Left ventricle myocardium inferior (tissue), 1 donor: ENCODE results near the gene HNRNPL. TPM values are rescaled to one million over a fixed set of nuclear protein-coding genes. Genes with fewer than 3 reads are reported as not detected.

Experiments
- DNase-seq: peaks from one replicate; pipeline ENCODE4 v3.0.0-alpha.2; 2020
- H3K27ac ChIP-seq: fragments of 200-600 bp; replicated peaks from 2 replicates; pipeline ENCODE4 v1.8.0; 2021
- H3K27me3 ChIP-seq: fragments of 200-600 bp; 2 replicates; pipeline ENCODE4 v1.8.0; 2021; ENCODE audit warnings: low read depth
- H3K36me3 ChIP-seq: fragments of 200-600 bp; 2 replicates; pipeline ENCODE4 v1.8.0; 2021
- H3K4me1 ChIP-seq: fragments of 200-600 bp; 2 replicates; pipeline ENCODE4 v1.8.0; 2021
- H3K4me3 ChIP-seq: fragments of 200-600 bp; 2 replicates; pipeline ENCODE4 v1.8.0; 2021; ENCODE audit warnings: mild to moderate bottlenecking, moderate library complexity
- H3K9me3 ChIP-seq: fragments of 200-600 bp; replicated peaks from 2 replicates; pipeline ENCODE4 v1.8.0; 2021
- intact Hi-C: fragments of 100-400 bp; cut with micrococcal nuclease; formaldehyde crosslinking; loops from one replicate; pipeline ENCODE4 v1.11.0; 2022
- total RNA-seq: library from RNA; stranded (reverse); fragmentation: NEBNext Ultra II Directional; extraction: Animal tissue kit (Norgen Biotek cat#: 25700); gene quantifications from one replicate; pipeline ENCODE4 v1.2.1, GENCODE V29; 2021
- TF ChIP-seq, protein P1 (sequence below): fragments of 200-600 bp; IDR thresholded peaks from 2 replicates; pipeline ENCODE4 v1.8.0; 2021; ENCODE audit warnings: antibody characterized with exemption, mild to moderate bottlenecking, borderline replicate concordance
- donor health status: DM: no; HTN: yes; CAD: no; lungs with severe emphysema.

HNRNPL gene
- total RNA-seq, 1 donor from 2014 or later: 140 TPM

DNA sequence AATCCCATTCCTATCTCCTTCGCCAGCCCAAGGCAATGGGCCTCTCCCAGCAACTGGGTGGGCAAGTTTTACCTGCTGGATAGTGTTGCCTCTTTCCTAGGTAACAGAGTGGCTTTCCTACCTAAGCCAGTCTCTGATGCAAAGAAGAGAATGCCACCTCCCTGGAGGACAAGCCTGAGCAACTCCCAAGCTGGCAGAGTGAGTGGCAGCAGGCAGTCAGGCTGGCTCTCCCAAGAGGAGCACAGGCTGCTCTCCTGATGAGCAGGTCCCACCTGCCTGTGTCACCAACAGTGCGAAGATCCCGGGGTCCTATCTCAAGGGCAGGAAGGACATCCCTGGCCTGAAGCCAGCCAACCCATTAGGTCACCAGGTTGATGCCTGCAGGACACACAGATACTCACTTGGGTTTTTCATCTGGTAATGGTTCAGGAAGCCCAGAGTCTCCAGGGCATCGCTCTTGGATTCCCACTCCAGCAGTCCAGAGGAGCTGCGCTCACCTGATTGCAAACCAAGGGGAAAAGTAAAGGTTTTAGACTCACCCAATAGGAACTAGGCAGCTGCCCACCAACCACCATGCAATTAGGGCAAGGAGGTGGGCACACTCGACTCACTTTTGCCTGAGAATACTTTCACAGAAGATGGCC, 12.7 kb downstream of the HNRNPL start:
- DNase-seq: no peak
- Histone ChIP-seq H3K9me3 (no peaks in the 10 kb centered on the region), H3K36me3 (peaks cover 68% of the 10 kb centered on the region), H3K27me3 (no peaks in the 10 kb centered on the region), H3K27ac (no peak overlapping the region), H3K4me3 (no peak overlapping the region), H3K4me1 (peaks cover 51% of the 10 kb centered on the region)
- TF ChIP-seq, protein P1, sequence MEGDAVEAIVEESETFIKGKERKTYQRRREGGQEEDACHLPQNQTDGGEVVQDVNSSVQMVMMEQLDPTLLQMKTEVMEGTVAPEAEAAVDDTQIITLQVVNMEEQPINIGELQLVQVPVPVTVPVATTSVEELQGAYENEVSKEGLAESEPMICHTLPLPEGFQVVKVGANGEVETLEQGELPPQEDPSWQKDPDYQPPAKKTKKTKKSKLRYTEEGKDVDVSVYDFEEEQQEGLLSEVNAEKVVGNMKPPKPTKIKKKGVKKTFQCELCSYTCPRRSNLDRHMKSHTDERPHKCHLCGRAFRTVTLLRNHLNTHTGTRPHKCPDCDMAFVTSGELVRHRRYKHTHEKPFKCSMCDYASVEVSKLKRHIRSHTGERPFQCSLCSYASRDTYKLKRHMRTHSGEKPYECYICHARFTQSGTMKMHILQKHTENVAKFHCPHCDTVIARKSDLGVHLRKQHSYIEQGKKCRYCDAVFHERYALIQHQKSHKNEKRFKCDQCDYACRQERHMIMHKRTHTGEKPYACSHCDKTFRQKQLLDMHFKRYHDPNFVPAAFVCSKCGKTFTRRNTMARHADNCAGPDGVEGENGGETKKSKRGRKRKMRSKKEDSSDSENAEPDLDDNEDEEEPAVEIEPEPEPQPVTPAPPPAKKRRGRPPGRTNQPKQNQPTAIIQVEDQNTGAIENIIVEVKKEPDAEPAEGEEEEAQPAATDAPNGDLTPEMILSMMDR: no peak
- intact Hi-C loops: loop anchor here (10.0 kb wide), 1 partner anchor 72 kb away; no protein-coding TSS in a partner anchor

DNA sequence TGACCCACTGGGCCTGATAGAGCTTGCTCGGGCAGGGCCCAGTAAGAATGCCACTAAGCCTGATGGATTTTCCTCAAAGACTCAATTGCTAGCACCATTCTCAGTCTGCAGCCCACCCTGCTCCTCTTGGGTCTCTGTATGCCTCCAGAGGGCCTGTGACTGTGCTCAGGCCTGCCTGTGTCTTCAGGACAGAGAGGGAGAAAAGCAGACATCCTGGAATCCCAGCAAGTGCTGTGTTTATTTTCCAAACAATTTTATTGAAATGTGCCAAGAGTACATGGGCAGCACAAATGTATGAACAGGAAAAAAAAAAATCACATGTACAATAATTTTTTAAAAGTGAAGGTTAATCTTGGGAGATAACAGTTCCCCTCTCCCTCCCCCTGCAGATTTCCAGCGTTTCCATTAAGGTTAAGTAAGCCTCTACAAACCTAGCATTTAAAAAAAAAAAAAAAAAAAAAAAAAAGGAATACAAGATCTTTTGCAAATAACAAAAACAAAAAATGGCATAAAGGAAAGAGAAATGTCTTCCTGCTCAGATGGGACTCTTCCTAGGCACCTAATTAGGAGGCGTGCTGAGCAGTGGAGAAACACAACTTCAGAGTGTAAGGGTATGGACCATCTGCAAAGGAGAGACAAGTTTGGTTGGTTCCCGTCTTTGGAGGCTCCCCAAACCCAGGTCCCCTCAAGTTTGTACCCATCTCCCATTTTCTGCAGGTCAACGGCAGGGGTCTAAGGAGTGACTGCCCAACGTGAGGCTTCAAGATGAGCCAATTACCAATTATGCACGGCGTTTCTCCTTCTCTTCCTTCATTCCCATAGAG, 13.4 kb downstream of the HNRNPL start:
- Histone ChIP-seq H3K36me3 (peaks cover 60% of the 10 kb centered on the region), H3K4me3 (no peak overlapping the region), H3K9me3 (no peaks in the 10 kb centered on the region), H3K27ac (peak overlapping the region; percentile 27), H3K27me3 (no peaks in the 10 kb centered on the region), H3K4me1 (peaks cover 49% of the 10 kb centered on the region)
- TF ChIP-seq, protein P1: no peak
- DNase-seq: no peak
- intact Hi-C loops: loop anchor here (10.0 kb wide), 1 partner anchor 72 kb away; no protein-coding TSS in a partner anchor

DNA sequence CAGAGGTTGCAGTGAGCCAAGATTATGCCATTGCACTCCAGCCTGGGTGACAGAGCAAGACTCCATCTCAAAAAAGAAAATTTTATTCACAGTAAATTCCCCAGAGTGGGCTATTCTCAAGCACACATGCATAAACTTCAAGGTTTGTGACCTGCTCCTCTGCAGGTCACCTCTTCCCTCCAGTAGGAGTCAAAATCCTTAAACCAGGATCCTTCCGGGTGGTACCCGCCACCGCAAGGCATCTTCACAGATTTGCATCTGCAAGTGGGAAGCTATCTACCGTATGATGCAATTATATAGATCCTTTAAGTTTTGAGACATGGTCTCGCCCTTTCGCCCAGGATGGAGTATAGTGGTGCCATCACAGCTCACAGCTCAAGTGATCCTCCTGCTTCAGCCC, 15.2 kb downstream of the HNRNPL start:
- TF ChIP-seq, protein P1: no peak
- intact Hi-C loops: loop anchor here (10.0 kb wide), 1 partner anchor 70 kb away; no protein-coding TSS in a partner anchor
- H3K27me3 ChIP-seq: no peaks in the 10 kb centered on the region
- H3K36me3 ChIP-seq: peaks cover 51% of the 10 kb centered on the region
- H3K4me1 ChIP-seq: peaks cover 54% of the 10 kb centered on the region
- no peak for DNase-seq
- no peaks in the 10 kb centered on the region for H3K9me3 ChIP-seq
- H3K27ac ChIP-seq: no peak overlapping the region
- no peak overlapping the region for H3K4me3 ChIP-seq

DNA sequence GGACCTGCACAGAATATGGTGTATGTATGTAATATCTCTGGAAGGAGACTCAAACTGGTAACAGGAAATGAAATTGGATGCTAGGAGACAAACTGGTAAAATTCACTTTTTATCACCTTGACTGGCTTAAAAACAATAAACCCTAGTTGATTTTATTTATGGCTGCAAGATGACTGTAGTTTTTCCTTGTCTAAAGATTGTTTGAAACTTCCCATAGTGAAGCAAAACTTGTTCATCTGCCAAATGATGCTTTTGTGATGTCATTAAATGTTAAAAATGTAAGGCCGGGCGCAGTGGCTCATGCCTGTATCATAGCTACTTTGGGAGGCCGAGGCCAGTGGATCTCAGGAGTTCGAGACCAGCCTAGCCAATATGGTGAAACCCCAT, 15.7 kb downstream of the HNRNPL start:
- Histone ChIP-seq H3K9me3 (no peaks in the 10 kb centered on the region), H3K4me1 (peaks cover 59% of the 10 kb centered on the region), H3K27ac (no peak overlapping the region), H3K36me3 (peaks cover 51% of the 10 kb centered on the region), H3K4me3 (no peak overlapping the region), H3K27me3 (no peaks in the 10 kb centered on the region)
- intact Hi-C loops: loop anchor here (10.0 kb wide), 1 partner anchor 69 kb away; no protein-coding TSS in a partner anchor
- no peak for DNase-seq
- TF ChIP-seq, protein P1: no peak

DNA sequence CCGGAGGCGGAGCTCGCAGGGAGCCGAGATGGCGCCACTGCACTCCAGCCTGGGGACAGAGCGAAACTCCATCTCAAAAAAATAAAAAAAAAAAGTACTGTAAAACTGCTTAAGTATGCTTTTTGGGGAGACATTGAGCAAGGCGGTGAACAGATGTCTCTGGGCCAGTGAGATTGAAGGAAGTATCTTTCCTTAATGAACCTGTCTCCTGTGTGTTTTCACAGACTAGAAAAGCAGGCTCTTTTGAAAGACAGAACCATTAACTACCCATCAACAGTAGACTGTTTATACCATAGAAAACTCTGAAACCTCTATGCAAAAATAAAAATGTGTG, 16.7 kb downstream of the HNRNPL start:
- peak overlapping the region; percentile 97 for H3K27ac ChIP-seq
- no peaks in the 10 kb centered on the region for H3K27me3 ChIP-seq
- intact Hi-C loops: loop anchor here (10.0 kb wide), 1 partner anchor 68 kb away; no protein-coding TSS in a partner anchor
- H3K4me3 ChIP-seq: no peak overlapping the region
- H3K4me1 ChIP-seq: peaks cover 69% of the 10 kb centered on the region
- no peaks in the 10 kb centered on the region for H3K9me3 ChIP-seq
- TF ChIP-seq, protein P1: no peak
- no peak for DNase-seq
- H3K36me3 ChIP-seq: peaks cover 51% of the 10 kb centered on the region
